HL-60 (cell line): ENCODE measurements around the gene SPINK14.

ENCODE experiments used
- CTCF ChIP-seq: IDR thresholded peaks from one replicate; pipeline ENCODE4 v1.5.1; 2011; ENCODE audit warnings: low read length, control low read depth, inconsistent platforms; ENCODE audit not compliant: insufficient read depth
- GABPA ChIP-seq: IDR thresholded peaks from 2 replicates; pipeline ENCODE4 v1.6.1; 2012; ENCODE audit warnings: low read depth
- POLR2AphosphoS5 ChIP-seq: IDR thresholded peaks from 2 replicates; pipeline ENCODE4 v1.6.1; 2012; ENCODE audit warnings: low read depth
- REST ChIP-seq: IDR thresholded peaks from 2 replicates; pipeline ENCODE4 v1.6.1; 2012; ENCODE audit warnings: low read depth; ENCODE audit not compliant: insufficient replicate concordance
- SPI1 ChIP-seq: IDR thresholded peaks from 2 replicates; pipeline ENCODE4 v1.6.1; 2012; ENCODE audit warnings: low read depth, mild to moderate bottlenecking, borderline replicate concordance

- TF ChIP-seq REST (no peak), CTCF (no peak), POLR2AphosphoS5 (no peak), SPI1 (no peak), GABPA (no peak)
Measured at GRCh38 chr5:148177207-148177606, 8.9 kb downstream of the SPINK14 start.
